Ishikawa (cell line): ENCODE measurements around the gene ACTA2.

Experiments
- CEBPB ChIP-seq: IDR thresholded peaks from 2 replicates; pipeline ENCODE4 v1.6.1; 2012
- EP300 ChIP-seq: IDR thresholded peaks from 2 replicates; pipeline ENCODE4 v1.6.1; 2012; ENCODE audit warnings: borderline replicate concordance
- RAD21 ChIP-seq: IDR thresholded peaks from 2 replicates; pipeline ENCODE4 v1.6.1; 2012; ENCODE audit warnings: low read depth
- TAF1 ChIP-seq: IDR thresholded peaks from 2 replicates; pipeline ENCODE4 v1.6.1; 2012; ENCODE audit warnings: low read depth, mild to moderate bottlenecking
- TCF12 ChIP-seq: IDR thresholded peaks from 2 replicates; pipeline ENCODE4 v1.6.1; 2012; ENCODE audit warnings: low read depth
- ZBTB7A ChIP-seq: IDR thresholded peaks from 2 replicates; pipeline ENCODE4 v1.6.1; 2012; ENCODE audit warnings: low read depth
- TF ChIP-seq, protein P1 (sequence below): IDR thresholded peaks from 2 replicates; pipeline ENCODE4 v1.6.1; 2012
- TF ChIP-seq, protein P2 (sequence below): IDR thresholded peaks from 2 replicates; pipeline ENCODE4 v1.6.1; 2012
- TF ChIP-seq, protein P3 (sequence below): IDR thresholded peaks from 2 replicates; pipeline ENCODE4 v1.6.1; 2012; ENCODE audit warnings: low read depth, mild to moderate bottlenecking

DNA sequence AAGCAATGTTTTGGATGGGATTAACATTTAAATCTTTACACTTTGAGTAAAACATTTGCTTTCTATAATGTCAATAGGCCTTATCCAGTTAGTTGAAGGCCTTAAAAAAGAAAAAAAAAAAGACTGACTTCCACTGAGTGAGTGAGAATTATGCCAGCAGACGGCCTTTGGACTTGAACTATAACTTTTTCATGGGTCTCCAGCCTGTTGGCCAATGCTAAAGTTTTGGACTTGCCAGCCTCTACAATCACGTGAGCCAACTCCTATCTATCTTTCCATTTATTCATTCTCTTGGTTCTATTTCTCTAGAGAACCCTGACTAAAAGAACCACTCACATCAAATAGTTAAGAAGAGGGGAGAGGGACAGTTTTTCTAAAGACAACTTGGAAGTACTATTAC is 35.3 kb upstream of the ACTA2 start:
- TF ChIP-seq, protein P1, sequence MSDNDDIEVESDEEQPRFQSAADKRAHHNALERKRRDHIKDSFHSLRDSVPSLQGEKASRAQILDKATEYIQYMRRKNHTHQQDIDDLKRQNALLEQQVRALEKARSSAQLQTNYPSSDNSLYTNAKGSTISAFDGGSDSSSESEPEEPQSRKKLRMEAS = no peak
- TF ChIP-seq EP300 (no peak), TCF12 (no peak), RAD21 (no peak), CEBPB (no peak), ZBTB7A (no peak), TAF1 (no peak)
- TF ChIP-seq, protein P2, sequence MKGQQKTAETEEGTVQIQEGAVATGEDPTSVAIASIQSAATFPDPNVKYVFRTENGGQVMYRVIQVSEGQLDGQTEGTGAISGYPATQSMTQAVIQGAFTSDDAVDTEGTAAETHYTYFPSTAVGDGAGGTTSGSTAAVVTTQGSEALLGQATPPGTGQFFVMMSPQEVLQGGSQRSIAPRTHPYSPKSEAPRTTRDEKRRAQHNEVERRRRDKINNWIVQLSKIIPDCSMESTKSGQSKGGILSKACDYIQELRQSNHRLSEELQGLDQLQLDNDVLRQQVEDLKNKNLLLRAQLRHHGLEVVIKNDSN = no peak
- TF ChIP-seq, protein P3, sequence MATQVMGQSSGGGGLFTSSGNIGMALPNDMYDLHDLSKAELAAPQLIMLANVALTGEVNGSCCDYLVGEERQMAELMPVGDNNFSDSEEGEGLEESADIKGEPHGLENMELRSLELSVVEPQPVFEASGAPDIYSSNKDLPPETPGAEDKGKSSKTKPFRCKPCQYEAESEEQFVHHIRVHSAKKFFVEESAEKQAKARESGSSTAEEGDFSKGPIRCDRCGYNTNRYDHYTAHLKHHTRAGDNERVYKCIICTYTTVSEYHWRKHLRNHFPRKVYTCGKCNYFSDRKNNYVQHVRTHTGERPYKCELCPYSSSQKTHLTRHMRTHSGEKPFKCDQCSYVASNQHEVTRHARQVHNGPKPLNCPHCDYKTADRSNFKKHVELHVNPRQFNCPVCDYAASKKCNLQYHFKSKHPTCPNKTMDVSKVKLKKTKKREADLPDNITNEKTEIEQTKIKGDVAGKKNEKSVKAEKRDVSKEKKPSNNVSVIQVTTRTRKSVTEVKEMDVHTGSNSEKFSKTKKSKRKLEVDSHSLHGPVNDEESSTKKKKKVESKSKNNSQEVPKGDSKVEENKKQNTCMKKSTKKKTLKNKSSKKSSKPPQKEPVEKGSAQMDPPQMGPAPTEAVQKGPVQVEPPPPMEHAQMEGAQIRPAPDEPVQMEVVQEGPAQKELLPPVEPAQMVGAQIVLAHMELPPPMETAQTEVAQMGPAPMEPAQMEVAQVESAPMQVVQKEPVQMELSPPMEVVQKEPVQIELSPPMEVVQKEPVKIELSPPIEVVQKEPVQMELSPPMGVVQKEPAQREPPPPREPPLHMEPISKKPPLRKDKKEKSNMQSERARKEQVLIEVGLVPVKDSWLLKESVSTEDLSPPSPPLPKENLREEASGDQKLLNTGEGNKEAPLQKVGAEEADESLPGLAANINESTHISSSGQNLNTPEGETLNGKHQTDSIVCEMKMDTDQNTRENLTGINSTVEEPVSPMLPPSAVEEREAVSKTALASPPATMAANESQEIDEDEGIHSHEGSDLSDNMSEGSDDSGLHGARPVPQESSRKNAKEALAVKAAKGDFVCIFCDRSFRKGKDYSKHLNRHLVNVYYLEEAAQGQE = no peak
